GM12892 (cell line): ENCODE results near the gene IL33.

Experiments used
- POLR2A ChIP-seq: IDR thresholded peaks from 2 replicates; pipeline ENCODE4 v1.6.1; 2011; ENCODE audit warnings: low read depth, low read length, control low read depth
- POLR2AphosphoS5 ChIP-seq: IDR thresholded peaks from 2 replicates; pipeline ENCODE4 v1.6.1; 2011; ENCODE audit warnings: low read depth, low read length, control low read depth
- TAF1 ChIP-seq: IDR thresholded peaks from 2 replicates; pipeline ENCODE4 v1.6.1; 2011; ENCODE audit warnings: low read depth, mild to moderate bottlenecking, control low read depth, low read length, borderline replicate concordance

- TF ChIP-seq TAF1, result no peak
- no peak for TF ChIP-seq POLR2A
- TF ChIP-seq POLR2AphosphoS5, result no peak
These were observed 16.8 kb downstream of the IL33 start for GRCh38 chr9:6232336-6232945.
